ENCODE measurements around the gene CD1B. TPM values are rescaled to one million over a fixed set of nuclear protein-coding genes. Genes with fewer than 3 reads are reported as not detected.

Gene CD1B
- total RNA-seq, 4 donors from 2014 or later: not detected

- Histone ChIP-seq H3K9me3 (no peaks in the 10 kb centered on the region), H3K27me3 (no peaks in the 10 kb centered on the region), H3K4me1 (no peaks in the 10 kb centered on the region), H3K36me3 (no peaks in the 10 kb centered on the region), H3K4me3 (no peak overlapping the region), H3K27ac (no peak overlapping the region)
- no peak for DNase-seq
- TF ChIP-seq POLR2A (IDR thresholded peaks at IDR 0.05) (no peak), CTCF (IDR thresholded peaks at IDR 0.05) (no peak)
Measured at GRCh38 chr1:158362482-158362881, 31.2 kb upstream of the CD1B start.

GRCh38 chr1:158357441-158357840 is 26.1 kb upstream of the CD1B start:
- DNase-seq: no peak
- no peak for TF ChIP-seq CTCF (IDR thresholded peaks at IDR 0.05)
- TF ChIP-seq POLR2A (IDR thresholded peaks at IDR 0.05): no peak

GRCh38 chr1:158356616-158357015 is 25.3 kb upstream of the CD1B start:
- no peaks in the 10 kb centered on the region for H3K36me3 ChIP-seq
- H3K4me1 ChIP-seq: no peaks in the 10 kb centered on the region
- TF ChIP-seq POLR2A (IDR thresholded peaks at IDR 0.05) (no peak), CTCF (IDR thresholded peaks at IDR 0.05) (no peak)
- H3K9me3 ChIP-seq: no peaks in the 10 kb centered on the region
- DNase-seq: no peak
- no peak overlapping the region for H3K4me3 ChIP-seq
- no peak overlapping the region for H3K27ac ChIP-seq
- no peaks in the 10 kb centered on the region for H3K27me3 ChIP-seq

More at GRCh38 chr1:158357441-158357840, 26.1 kb upstream of the CD1B start:
- H3K4me3 ChIP-seq: no peak overlapping the region
- no peaks in the 10 kb centered on the region for H3K27me3 ChIP-seq
- H3K9me3 ChIP-seq: no peaks in the 10 kb centered on the region
- H3K36me3 ChIP-seq: no peaks in the 10 kb centered on the region
- no peak overlapping the region for H3K27ac ChIP-seq
- no peaks in the 10 kb centered on the region for H3K4me1 ChIP-seq

- Histone ChIP-seq H3K4me3 (no peak overlapping the region), H3K27me3 (no peaks in the 10 kb centered on the region), H3K4me1 (no peaks in the 10 kb centered on the region), H3K36me3 (no peaks in the 10 kb centered on the region), H3K9me3 (no peaks in the 10 kb centered on the region), H3K27ac (no peak overlapping the region)
- DNase-seq: no peak
- TF ChIP-seq CTCF (IDR thresholded peaks at IDR 0.05): no peak
- TF ChIP-seq POLR2A (IDR thresholded peaks at IDR 0.05): no peak
Measured at GRCh38 chr1:158355773-158356285, 24.5 kb upstream of the CD1B start.

- no peak for DNase-seq
- H3K9me3 ChIP-seq: no peaks in the 10 kb centered on the region
- no peak overlapping the region for H3K27ac ChIP-seq
- H3K4me1 ChIP-seq: no peaks in the 10 kb centered on the region
- H3K27me3 ChIP-seq: no peaks in the 10 kb centered on the region
- TF ChIP-seq CTCF (IDR thresholded peaks at IDR 0.05): no peak
- TF ChIP-seq POLR2A (IDR thresholded peaks at IDR 0.05): no peak
- H3K4me3 ChIP-seq: no peak overlapping the region
- no peaks in the 10 kb centered on the region for H3K36me3 ChIP-seq
Measured at GRCh38 chr1:158354255-158354654, 22.9 kb upstream of the CD1B start.
